GM21529 (cell line): Measurements from ENCODE around the gene MED25.
A peak's percentile ranks its signal among the peaks of the same experiment; 100 is the strongest.

Experiments
- ATAC-seq: cut with Tn5 transposase; IDR thresholded peaks from one replicate; pipeline ENCODE4 v1.9.1; 2021; ENCODE audit not compliant: unreplicated experiment

The MED25 gene

DNA sequence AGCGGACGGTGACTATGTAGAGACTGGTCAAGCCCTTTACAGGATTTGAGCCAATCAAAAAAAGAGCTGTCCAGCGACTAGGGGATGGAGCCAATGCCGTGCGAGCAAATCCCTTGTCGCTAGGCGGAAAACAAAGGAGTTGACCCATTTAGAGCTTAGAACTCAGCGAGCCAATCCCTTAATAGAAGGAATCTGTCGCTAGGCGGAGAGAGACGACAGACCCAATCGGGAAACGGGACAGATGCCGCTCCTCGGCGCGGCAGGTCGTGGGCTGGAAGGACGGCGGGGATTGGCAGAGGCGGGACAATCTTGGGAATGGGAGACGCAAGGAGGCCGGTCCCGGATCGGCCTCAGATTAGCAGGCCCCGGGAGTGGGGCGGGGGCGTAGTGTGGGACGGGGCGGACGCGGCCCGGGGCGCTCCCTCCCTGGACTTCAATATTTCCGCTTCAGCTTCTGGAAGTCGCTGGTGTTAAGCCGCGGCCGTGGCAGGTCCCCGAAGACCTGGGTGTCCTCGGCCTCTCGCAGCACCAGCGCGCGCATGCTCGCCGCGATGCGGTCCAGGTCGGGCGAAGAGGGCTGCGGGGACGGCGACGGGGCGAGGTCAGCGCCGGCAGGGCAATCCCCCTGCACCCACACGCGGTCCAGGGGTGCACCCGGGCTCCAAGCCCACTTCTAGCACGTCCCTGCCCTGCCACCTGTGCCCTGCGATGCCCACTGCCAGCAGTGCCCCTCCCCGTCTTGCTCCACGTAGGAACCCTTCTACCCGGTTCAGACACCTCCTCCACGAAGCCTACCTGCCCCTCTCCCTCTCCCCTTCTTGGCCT is 51.6 kb downstream of the MED25 start:
- ATAC-seq, result peak; percentile 70

DNA sequence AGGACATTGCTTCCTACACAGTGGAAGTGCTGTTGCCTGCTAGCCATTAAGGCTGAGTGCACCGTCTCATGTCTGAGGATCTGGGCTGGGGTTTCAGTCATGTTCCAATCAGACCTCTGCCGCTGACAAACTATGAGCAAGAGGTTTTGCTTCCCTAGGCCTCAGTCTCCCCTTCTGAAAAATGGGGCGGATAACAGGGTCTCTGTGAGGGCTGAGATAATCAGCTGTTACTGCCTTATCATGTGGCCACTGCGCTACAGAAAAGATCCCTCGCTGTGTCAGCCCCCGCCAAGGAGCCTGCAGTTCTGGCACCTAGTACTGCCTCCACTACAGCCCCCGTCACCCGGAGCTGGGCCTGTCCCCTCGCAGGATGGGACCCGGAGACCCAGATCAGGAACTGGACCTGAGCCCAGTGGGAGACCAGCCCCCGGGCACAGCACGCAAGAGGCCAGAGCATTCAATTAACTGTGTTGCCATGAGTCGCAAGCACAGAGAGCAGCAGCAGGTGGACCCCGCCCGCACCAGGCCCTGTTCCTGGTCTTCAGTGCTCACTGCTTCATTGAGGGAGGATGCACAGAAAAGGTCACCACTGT is 52.3 kb downstream of the MED25 start:
- ATAC-seq, result no peak

DNA sequence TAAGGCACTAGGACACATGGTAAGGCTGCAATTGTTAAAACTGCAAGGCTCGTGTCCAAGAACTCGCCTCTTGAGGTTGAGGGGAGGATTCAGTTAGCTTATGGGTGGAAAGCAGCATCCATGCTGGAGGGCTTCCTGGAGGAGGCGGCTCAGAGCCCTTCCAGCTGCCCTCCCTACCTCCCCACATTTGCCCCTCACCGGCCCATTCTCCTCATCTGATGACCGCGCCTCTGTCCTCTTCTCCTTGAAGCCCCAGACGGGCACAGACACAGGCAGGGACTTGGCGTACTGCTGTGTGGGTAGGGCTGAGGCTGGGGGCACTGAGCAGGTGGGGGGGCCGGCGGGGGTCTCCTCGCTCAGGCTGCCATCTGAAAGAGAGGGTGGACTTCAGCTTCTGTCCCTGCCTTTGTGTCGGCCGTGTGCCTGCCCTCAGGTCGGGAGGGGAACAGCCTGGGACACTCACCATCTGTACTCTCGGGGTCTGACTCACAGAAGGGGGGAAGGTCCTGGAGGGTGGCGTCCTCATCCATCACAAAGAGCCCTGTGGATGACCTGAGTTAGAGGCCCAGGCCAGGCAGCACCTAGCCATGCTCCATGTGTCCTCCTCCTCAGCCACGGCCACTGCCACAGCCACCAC is 53.4 kb downstream of the MED25 start:
- no peak for ATAC-seq

DNA sequence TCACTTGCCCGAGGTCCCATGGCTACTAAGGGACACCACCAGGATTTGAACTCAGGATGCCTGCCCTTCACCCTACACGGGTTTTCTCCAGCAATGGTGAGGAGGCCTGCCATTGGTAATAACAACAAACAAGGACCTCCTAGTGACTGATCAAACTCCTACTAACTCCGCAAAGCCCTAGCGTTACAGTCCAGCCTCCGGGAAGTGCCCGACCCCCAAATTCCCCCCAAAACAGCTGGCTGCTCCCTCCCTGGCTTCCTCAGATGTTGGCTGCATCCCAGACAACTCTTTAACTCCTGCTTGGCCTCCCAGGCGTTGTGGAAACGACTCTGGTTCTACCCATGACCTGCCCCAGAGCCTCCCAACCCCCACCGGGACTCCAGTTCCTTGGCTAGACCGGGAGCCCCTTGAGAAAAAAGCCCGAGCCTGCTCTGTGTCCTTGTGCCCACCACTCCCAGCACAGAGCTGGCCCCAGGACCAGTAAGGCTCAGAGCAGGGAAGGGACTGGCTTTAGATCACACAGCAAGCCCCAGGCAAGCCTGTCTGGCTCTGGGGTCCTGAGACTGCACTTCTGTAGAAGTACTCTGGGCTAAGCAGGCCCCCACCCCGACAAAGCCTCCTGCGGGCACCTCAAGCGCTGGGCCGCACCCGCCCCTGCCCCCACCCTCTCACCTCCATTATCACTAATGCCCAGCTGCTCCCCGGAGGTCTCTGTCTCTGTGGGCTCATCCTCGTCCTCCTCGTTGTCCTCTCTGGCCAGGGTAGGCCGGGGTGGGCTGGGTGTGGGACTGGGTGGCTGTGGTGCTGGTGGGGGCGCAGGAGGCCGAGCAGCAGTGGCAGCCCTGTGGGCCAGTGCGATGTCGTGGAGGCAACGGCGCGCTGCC is 54.4 kb downstream of the MED25 start:
- ATAC-seq, result no peak

DNA sequence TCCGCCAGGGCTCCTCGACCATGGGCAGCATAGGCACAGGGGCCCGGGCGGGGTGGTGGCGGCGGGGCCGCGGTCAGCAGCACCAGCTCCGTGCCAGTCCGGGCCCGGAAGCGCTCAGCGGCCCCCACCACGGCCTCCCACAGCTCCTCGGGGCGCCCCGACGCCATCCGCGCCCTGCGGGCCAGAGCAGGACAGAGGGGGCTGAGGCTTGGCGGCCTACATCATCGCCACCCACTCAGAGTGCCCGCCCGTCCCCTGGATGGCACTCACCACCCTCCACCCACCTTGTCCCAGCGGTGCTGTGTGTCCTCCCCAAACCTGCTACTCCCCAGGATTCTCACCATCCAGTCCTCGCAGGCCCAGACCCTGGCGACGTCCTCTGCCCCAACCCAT is 55.0 kb downstream of the MED25 start:
- no peak for ATAC-seq

DNA sequence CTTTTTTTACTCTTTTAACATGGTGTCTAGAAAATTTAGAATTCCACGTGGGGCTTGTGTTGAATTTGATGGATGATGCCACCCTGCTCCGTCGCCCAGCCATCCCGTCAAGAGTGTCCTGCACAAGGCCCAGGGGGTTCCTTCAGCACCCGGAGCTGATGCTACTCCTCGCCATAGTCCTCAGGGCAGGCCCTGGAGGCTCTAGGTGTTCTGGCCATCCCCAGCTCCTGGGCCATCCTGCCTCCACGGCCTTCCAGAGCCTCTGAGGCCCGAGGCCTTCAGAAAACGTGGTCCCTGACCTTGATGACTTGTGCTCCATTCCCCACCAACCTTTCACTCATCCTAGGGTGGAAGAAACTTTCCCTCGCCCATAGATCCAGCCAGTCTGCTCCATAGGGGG is 55.7 kb downstream of the MED25 start:
- ATAC-seq, result no peak

DNA sequence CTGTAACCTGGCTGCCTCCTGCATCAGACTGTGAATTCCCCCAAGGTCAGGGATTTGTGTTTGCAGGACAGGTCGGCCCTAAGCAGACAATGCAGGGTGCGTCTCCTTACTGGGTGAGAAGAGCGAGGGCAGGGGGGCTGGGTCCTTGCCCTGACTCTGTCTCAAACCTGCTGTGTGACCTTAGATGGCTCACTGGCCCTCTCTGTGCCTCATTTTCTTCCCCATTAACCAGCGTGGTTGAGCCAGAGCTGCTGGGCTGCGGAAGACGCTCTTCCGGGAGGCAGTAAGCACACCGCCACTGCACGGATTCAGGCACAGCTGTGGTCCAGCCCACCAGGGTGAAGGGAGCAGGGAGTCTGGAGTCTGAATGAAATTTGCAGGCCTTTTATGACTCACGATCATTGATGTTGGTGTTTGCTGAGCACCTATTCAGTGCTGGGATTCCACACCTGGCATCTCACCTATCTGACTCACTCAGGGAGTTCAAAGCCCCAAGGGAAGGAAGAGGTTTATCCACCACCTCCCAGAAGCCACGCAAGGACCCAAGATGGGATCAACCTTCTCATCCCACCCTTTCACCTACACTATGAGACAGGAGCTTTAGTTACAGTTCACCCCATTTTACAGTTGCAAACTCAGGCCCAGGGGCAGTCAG is 56.5 kb downstream of the MED25 start:
- no peak for ATAC-seq

DNA sequence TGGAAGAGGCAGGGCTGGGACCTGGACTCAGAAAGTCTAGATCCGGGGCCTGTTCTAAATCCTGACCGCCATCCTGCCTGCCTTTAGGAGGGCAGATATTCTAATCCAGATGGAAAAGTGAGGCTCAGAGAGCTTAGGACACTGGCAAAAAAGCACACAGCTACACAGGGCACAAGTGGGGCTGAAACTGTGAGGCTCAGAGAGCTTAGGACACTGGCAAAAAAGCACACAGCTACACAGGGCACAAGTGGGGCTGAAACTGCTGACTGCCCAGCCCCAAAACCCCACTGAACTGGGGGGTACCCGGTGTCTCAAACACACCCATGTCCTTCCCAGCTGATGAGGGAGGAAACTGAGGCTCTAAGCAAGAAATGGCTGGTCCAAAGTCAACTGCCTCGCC is 57.1 kb downstream of the MED25 start:
- no peak for ATAC-seq

DNA sequence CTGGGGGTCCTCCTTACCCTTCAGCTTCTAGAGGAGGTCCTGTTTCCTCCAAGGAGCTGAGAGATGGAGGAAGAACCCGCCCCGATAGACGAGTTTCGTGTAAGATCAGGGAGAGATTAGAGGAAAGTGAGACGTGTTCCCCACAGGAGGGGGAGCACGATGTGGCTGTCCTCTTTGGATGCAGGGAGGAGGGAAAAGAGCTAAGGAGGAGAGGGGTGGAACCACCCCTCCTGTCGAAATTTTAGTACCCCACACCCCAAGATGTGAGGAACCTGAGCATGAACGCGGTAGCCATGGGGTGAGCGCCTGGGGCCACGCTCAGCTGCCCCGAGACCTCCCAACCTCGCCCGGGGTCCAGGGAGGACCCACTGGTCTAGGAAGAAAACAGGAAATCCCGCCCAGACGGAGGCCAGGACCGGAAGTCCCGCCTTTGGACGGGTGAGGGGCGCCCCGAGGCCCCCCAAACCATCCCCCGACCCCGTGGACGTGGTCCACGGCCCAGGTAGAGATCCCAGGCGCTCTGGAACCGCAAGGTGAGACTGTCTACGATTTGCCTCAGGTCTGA is 57.9 kb downstream of the MED25 start:
- ATAC-seq, result no peak

DNA sequence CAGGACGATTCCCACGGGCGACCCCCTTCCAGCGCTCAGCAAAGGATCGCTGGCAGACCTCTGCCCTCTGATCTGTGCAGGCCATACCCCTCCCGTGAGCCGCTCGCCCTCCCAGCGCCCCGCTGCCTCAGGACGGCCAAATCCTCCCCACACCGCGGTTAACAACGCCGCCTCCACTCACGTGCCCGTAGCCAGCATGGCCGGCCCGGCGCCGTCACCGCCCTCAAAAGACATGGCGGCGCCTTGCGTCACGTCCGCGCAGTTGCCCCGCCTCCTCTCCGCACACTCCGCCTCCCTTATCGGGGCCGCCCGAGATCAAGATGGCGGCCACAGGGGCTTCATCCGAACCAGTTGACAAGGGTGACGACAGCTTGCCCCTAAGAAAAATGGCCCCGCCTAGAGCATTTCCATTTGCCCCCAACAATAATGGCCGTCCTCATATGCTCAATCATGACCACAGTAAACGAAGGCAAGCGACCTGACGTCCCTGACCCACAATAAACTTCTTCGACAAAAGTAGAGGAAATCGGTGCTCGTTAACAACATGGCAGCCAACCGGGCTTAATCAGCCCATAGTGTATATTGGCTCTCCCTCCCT is 58.4 kb downstream of the MED25 start:
- ATAC-seq, result peak; percentile 40

DNA sequence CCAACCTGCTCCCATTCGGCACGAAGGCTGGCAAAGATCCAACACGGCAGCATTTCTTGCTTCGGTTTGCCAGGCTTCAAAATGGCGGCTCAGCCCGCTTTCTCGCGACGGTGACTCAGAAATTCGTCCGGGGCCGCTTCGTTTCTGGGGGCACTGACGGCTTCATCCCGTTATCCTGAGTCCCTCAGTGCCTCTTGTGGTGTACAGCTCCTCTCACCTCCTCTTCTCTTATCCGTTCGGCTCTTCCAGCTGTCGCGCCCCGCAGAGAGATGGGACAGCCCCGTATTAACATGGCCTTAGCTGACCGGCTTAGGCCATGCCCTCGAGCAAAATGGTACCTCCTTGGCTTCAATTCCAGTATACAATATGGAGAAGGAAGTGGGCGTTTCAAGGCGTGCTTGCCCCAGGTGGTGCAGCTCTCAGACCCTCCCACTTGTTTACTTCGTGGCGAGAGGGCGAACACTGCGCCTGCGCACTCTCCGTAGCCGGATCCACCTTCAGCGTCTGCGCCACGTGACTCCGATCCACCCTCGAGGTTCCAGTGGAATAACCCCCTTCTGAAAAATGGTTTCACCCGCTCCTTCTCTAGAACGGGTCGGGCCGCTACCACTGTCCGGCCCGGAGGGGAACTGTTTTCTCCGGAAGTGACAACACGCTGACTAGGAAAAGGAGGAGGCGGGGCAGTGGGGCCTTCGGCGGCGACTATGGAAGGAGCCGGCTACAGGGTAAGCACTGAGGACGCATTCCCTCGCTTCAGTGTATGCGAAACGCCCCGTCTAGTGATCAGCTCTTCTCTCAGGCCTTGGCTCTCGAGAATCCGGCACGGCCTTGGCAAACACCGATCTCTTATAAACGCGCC is 59.2 kb downstream of the MED25 start, which contains the start of the genes AKT1S1 and TBC1D17:
Gene AKT1S1, minus strand, starts transcription at position 336 of the 859 bp plus-strand sequence. CDS start 4,060 bp downstream, outside the sequence.
Gene TBC1D17, plus strand, starts transcription at position 683 of the 859 bp plus-strand sequence. Its CDS starts 22 bp downstream, at position 705.
- peak; percentile 59 for ATAC-seq

DNA sequence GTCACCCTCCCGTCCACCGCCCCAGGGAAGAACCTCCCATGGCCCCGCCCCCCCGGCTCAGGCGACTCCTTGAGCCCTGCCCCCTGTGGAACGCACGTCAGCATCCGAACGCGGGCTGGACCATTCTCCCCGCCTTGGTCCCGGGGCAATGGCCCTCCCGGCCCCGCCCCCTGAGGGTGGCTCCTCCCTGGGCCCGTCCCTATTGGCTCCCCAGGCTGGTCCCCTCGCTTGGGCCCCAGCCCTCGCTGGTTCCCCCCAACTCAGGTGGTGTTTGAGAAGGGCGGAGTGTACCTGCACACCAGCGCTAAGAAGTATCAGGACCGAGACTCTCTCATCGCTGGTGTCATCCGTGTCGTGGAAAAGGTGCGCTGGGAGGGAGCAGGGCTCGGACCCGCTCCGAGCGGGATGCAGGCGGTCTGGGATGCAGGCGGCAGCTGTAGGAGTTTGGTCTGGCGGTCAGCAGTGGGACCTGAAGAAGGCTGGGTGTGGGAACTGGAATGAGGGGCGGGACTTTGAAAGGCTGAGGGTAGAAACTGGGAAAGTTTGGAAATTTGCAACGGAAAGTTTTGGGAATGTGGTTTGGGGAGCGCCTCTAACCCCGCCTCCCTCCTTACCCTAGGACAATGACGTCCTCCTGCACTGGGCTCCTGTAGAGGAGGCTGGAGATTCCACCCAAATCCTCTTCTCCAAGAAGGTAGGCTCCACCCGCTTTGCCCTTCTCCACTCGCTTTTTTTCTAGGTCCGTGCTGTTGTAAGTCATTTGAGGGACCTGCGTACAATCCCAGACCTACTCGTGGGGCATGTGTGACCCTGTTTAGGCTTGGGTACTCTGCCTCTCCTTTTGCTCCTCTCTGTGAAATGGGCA is 60.0 kb downstream of the MED25 start:
- ATAC-seq, result peak; percentile 52

DNA sequence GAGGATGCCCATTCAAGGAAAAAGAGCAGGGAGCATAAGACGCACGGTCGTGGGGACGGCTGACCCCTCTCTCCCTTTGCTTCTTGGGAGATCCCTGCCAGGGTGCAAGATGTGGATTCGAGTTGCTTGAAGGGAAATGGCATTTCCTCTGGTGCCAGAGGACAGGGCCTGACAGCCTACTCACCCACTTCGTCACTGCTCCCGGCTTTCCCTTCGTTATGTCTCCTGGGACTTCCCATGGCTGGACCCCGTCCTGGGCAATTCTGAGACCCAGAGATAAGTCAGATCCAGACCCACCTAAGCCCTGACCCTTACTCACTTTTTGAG is 60.6 kb downstream of the MED25 start:
- ATAC-seq, result no peak

DNA sequence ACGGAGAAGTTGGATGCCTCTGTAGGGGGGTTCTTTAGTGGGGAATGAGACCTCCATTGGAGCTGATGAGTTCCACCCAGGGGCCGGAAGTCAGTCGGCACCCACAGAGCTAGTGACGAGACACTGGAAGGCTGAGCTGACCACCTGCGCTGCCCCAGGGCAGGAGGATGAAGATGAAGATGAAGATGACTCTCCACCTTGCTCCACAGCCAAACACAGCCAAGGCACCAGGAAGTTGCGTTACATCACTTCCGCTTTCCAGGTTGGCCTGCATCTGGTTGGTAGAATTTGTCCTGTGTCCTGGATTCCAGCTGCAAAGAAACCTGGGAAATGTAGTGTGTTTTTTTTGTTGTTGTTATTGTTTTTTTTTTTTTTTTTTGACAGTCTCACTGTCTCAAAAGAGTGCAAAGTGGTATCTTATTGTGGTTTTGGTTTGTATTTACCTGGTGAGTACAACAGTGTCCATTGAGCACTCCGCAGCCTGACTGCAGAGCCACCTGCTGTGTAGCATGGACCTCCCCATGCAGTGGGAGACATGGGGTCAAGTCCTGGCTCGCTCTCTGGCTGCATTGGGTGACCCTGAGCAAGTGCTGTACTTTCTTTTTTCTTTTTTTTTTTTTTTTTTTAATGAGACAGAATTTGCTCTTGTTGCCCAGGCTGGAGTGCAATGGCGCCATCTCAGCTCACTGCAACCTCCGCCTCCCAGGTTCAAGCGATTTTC is 61.3 kb downstream of the MED25 start:
- ATAC-seq, result no peak

DNA sequence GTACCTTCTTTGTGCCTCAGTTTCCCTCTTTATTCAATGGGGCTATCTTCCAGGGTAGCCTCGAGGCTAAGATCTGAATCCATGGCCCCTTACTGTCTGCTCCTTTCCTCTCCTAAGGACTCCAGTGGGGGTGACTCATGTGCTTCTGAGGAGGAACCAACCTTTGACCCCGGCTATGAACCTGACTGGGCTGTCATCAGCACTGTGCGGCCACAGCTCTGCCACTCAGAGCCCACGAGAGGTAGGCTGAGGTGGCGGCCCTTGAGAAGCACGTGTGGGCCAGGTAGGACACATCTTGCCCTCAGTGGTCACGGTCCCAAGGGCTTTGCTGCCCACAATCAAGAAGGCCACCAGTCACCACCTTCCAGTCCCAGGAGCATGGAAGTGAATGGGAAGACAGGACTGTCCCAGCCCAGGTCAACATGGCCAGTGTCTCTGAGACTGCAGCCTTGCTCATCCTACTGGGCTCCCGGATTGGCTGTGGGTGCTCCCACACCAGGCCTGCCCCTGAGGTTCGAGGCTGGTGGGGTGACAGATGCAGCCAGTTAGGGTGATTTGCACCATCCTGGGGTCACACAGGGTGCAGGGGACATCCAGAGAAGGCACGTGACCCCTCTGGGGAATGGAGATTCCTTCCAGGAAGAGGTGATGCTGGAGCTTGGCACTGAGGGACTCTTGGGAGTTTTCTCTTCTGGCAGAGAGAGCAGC is 62.2 kb downstream of the MED25 start:
- ATAC-seq, result no peak

DNA sequence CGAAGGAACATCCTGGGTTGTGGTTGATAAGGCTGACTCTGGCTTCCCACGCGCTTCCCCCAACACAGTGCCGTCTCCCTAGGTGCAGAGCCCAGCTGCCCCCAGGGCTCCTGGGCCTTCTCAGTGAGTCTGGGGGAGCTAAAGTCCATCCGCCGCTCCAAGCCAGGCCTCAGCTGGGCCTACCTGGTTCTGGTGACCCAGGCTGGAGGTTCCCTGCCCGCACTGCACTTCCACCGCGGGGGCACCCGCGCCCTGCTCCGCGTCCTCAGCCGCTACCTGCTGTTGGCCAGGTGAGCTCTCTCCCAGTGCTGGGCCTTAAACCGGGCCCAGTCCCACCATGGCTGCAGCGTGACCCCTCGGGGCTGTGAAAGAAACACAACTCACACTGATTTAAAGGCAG is 63.1 kb downstream of the MED25 start:
- no peak for ATAC-seq
